Hematopoietic multipotent progenitor cell treated with erythropoietin and hydrocortisone succinate and interleukin-3 and kit ligand, for 8 days (in vitro differentiated cells): ENCODE results near the gene TSPO.

Experiments used
- DNase-seq: peaks from one replicate; pipeline ENCODE4 v3.0.0-alpha.2; 2015

Gene TSPO

GRCh38 chr22:43203471-43203981 lies 52.2 kb downstream of the TSPO start:
- DNase-seq = no peak

GRCh38 chr22:43205261-43205691 lies 53.9 kb downstream of the TSPO start:
- peak; percentile 29 for DNase-seq

GRCh38 chr22:43205748-43206508 lies 54.6 kb downstream of the TSPO start:
- no peak for DNase-seq

GRCh38 chr22:43206509-43207161 lies 55.3 kb downstream of the TSPO start:
- DNase-seq = no peak

GRCh38 chr22:43207386-43207785 lies 56.0 kb downstream of the TSPO start:
- no peak for DNase-seq

- DNase-seq = no peak
These were observed 56.7 kb downstream of the TSPO start for GRCh38 chr22:43207849-43208702.

- no peak for DNase-seq
These were observed 57.6 kb downstream of the TSPO start for GRCh38 chr22:43208703-43209522.

GRCh38 chr22:43209523-43209890 lies 58.1 kb downstream of the TSPO start:
- DNase-seq = no peak

GRCh38 chr22:43209971-43210370 lies 58.6 kb downstream of the TSPO start:
- no peak for DNase-seq

GRCh38 chr22:43210631-43211515 lies 59.5 kb downstream of the TSPO start:
- DNase-seq = no peak

- no peak for DNase-seq
These were observed 60.6 kb downstream of the TSPO start for GRCh38 chr22:43211941-43212433.

- no peak for DNase-seq
These were observed 61.1 kb downstream of the TSPO start for GRCh38 chr22:43212434-43212952.
